HG03521 (cell line): Measurements from ENCODE around the gene NDUFS6.

Experiments used
- ATAC-seq: cut with Tn5 transposase; IDR thresholded peaks from one replicate; pipeline ENCODE4 v1.9.1; 2021; ENCODE audit warnings: mild to moderate bottlenecking, moderate library complexity; ENCODE audit not compliant: unreplicated experiment

The NDUFS6 gene

DNA sequence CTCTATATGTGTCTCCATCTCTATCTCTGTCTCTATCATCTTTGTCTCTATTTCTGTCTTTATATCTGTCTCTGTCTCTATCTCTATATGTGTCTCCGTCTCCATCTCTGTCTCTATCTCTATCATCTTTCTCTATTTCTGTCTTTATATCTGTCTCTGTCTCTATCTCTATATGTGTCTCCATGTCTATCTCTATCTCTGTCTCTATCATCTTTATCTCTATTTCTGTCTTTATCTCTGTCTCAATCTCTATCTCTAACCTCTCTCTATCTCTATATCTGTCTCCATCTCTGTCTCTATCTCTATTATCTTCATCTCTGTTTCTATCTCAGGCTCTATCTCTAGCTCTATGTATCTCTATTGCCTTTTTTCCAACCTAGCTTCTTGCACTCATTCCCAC, 44.5 kb downstream of the NDUFS6 start:
- no peak for ATAC-seq

DNA sequence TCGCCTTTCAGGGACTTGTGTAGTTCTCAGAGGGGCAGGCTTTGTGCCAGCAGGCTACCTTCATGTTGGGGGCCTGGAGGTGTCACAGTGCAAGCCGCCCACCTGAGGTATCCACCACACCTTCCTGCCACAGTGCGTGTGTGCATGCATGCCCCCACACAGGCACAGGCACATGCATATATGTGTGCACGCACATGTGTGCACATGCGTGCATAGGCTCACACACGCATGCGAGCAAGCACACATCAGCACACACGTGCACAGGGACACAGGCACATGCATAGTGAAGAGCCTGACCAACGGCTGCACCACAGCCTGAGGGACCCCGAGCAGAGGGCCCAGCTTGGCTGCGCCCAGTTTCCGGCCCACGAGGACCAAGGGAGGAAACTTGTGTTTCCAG, 45.4 kb downstream of the NDUFS6 start:
- no peak for ATAC-seq

DNA sequence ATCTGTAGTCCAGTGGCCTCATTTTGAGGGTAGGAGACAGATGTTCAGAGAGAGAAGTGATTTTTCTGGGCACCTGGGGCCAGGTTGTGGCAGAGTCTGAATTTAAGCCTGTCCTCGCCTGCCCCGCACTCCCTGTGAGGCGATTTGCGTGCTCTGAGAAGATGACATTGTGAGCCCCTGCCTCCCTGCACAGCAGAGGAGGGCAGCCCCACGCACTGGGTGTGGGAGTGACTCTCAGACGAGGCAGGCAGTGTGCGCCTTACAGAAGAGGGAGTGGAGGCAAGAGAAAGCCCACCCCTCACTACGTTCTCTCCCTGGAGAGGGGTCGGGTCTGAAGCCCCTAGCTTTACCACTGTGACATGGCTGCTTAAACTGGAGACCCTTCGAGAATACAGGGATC, 45.8 kb downstream of the NDUFS6 start:
- ATAC-seq, result no peak

DNA sequence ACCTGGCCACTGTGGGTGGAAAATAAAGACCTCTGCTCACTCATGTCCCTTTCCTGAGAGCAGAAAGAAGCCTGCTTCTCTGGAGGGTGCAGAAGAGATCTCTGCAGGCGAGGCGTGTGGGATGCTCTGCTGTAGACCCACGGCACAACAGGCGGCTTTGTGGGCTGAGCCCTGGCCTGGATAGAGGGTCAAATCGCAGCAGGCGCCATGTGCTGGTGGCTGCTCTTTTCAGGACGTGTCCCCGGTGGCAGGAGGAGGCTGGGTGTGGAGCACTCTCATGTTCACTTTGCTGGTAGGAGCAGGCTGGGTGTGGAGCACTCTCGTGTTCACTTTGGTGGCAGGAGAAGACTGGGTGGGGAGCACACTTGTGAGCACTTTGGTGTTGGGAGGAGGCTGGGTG, 46.4 kb downstream of the NDUFS6 start:
- no peak for ATAC-seq

DNA sequence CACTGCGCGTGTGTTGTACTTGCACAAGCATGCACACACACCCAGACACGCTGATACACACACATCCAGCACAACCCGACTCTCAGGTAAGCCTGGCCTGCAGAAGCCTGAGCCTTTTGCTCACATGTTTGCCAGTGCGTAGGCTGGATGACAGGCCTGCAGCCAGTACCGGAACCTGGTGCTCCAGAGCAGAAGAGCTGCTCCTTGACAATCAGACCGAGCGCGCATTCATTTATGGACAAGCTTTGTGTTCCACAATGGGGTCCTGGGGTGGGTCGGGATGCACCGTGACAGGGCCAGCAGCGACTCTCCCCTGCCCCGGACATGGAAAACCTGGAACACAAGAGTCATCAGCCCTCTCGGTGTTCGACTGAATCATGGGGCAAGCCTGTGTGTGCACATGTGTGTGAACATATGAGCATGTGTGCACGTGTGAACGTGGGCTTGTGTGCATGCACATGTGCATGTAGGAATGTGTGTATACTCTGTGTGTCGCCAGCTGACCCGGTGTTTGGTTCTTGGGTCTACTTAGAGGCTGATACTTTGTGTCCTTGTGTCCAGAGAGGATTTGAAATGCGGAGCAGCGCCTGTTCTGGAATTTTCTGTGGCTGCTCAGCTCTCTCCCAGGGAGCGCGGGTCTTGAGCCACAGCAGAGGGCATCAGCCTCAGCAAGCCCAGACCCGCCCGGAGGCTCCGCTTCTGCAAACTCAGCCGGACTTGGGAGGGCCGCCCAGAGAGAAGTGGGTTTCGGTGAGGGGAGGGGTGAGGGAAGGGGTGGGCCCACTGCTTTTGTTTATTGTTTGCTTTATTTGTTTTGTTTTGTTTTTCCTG, 49.3 kb downstream of the NDUFS6 start:
- ATAC-seq, result no peak

DNA sequence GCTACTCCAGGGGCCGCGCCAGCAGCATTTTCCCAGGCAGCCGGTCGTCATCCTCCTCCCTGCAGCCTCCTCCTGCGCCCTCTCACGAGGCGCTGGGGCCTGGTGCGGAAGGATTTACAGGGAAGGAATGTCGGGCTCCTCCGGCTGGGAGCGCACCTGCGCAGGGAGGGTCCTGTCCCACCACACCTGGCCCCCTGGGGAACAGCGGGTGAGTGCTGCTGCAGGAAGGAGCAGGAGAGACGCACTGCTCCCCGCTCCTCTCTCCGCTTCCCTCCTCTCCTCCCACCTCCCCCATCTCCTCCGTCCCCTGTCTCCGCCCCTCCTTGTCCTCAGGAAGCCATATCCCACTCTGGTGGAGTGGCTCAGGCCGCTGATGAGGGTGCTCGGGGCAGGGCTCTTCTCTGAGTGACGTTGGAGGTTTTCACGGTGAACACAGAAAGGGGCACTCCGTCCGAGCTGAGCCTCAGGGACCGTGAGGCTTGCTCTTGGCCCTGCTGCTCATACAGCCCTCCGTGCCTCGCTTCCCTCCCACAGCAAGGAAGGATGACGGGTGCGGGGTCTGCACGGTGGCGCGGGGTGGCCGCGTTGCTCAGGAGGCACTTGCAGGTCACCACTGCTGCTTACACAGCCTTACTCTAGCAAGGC, 50.2 kb downstream of the NDUFS6 start:
- no peak for ATAC-seq

DNA sequence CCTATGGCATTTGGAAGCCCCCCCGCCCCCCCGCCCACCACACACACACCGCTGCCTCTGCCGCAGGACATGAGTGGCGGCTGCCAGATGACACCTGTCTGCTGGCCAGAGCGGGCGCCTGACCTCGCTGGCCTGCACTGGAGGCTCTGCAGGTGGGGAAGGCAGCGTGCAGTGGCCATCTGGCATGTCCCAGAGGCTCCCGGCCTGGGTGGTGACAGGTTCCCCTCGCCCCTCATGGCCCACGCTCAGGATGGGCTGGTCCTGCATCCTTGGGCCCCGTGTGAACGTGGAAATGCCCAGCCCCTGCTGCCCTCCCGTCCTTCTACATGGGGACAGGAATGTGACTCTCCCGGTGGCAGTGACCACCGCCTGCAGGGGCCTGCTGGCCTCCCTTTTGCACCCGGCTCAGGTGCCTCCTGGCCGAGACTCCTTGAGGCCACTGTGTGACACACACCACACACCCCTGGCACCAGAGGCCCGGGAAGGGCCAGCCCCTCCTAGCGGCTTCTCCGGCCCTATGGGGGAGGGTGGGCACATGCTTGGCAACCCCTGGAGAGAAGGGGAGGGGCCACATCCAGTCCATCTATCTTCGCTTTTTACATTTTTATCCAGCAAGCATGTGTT, 51.2 kb downstream of the NDUFS6 start:
- no peak for ATAC-seq

DNA sequence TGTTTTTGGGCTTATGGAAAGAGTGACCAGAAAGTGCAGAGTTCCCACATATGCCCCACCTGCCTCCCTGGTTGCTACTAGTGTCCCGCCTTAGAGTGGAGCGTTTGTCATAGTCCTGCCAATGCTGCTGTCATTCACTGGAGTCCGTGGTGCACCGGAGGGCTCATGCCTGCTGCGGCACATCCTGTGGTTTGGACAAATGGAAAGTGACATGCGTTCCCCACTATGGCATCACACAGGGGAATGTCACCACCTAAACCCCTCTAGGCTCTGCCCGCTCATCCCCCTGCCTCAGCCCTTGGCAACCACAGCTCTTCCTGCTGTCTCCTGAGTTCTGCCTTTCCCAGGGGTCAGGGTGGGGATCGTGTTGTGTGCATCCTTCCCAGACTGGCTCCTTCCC, 52.3 kb downstream of the NDUFS6 start:
- ATAC-seq, result no peak

DNA sequence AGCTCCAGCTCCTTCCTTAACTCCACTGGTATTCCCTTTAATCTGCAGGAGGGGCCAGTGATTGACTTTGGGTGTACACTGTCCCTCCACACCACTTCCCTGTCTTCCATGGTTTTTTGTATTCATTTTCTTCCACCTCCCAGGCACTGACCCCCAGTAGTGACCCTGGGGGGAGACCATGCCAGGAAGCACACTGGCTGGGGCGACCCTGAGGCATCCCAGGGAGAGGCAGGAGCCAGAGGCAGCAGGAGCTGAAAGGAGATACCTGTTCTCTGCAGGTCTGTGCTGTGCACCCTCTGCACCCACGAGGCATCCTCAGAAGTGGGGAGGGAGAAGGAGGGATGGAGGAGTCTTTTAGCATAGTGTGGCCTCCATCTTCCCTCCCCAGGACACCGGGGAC, 53.9 kb downstream of the NDUFS6 start:
- ATAC-seq, result no peak

DNA sequence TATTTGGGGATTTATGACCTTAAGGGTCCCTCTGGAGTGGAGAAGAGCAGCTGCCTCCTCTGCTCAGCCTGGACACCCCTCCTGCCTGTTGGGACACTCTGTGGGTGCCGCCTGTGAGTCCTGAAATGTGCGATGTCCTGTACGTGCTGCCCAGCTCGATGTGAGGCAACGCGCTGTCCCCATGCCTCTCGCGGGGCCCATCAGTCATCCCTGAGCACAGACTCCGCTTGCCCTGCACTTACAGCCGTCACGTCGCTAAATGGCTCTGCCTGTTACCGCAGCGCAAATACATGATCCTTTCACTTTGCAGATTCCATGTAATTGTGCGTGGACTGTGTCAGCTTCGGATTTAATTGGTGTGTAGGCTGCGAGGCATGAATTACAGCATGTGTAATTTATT, 54.4 kb downstream of the NDUFS6 start:
- ATAC-seq, result no peak

DNA sequence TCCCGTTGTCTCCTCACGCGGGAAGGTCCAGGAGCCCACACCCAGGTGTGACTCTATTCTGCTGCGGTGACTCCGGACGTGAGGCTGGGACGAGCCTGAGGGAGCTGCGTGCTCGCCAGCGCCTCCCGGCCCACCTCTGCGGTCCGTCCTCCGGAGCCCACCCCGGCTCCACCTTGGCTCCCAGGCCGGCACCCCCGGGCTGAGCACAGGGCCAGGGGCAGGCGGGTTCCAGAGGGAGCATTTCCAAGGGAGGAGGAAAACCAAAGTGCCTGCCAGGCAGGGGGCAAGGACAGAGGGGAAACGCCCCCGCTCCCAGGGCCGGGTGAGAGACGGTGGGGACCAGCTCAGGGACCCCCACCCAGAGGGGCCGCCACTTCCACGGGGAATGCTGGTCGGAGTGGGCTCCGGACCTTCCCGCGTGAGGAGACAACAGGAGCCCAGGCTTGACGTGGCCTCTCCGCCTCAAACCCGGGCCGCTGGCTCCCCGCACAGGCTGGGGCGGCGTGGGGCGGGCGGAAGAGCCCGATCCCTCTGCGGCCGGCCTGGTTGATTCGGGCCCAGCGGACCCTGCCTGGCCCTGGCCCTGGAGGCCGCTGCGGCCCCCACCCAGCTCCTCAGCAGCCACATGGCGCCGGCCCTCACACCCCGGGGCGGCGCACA, 55.5 kb downstream of the NDUFS6 start:
- no peak for ATAC-seq

DNA sequence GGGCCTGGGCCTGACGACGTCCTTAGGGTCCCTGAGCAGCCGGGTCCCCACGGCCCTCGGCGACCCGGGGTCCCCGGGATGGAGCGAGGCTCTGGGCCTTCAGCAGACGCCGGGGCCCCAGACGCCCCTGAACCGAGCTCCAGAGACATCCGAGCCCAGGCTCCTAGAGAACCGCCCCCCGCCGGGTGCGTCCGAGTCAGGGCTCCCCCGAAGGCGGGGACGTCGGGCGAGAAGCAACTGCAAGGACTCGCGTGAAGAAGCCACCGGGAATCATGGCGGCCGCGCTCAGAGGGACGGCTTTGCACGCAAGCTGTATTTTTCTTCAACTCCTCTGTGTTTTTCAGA, 56.0 kb downstream of the NDUFS6 start:
- ATAC-seq, result no peak

DNA sequence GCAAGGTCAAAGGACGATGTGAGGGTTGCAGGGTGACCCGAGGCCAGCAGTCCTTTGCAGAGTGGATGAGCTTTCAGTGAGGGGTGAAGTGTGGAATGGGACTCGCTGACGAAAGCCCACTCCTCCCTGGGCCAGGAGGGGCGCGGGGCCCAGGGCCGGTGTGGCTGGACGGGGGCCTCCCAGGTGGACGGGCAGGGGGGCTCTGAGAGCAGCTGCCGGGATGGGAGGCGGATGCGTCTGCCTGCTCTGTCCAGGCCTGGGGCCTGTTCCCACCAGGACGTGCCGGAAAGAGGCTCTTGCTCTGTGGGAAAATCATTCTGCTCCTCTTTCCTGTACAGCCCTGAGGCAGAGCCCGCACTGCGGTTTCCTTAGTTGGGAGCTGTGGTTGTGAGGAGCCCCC, 57.2 kb downstream of the NDUFS6 start:
- no peak for ATAC-seq

DNA sequence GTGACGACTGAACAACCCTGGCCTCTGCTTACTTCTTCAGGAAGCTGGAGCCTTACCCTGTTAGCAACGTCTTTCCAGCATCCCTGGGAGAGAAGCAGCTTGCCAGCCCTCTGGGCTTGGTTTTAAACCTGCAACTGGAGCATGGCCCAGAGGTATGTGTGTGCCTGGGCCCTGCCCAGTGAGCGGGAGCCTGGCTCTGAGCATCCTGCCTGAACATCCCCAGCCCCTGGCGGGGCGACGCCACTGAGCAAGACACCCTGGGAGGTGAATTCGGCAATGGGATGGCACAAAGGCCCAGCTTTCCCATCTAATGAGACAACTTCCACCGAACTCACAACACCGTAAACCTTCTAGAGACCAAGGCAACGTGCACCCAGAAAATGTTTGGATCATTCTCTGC, 57.9 kb downstream of the NDUFS6 start:
- no peak for ATAC-seq

DNA sequence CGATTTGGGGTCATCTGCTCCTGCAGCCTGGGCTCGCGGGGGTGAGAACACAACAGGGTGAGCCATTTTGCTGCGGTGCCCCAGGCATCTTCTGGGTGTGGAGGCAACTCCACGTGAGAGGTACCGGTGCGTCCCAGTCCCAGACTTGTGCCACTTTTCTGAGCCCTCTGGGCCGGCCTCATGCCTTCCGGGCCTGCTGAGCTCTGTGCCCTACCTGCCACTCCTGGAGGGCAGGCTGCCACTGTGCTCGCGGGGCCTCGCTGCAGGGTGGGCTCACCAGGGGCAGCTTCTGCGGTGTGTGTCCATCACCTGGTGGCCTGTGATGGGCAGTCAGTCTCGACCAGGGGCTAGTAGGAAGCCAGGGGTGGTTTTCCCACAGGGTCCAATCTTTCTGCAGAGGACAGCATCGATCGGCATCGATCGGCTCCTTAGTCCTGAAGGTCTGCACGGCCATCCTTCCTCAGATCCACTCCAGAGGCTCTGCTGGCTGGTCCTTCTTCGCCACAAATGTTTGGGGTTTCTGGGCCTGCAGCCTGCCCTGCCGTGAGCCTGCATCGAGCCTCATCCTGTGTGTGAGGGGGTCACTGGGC, 58.9 kb downstream of the NDUFS6 start:
- no peak for ATAC-seq

DNA sequence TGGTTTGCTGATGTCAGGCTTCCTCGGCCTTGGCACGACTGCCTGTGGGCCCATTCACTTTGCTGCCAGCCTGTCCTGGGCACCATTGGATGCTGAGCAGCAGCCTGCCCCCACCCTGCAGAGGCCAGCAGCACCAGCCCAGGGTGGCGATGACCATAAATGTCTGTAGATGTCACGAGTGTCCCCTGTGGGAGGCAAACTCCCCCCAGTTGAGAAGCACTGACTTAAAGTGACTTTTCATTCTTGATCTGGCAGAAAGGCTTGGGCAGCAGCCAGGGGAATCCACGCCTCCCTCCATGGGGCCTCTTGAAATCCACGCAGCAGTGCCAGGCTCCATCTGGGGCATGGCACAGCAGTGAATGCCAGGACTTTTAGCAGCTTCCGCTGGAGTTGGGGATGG, 59.7 kb downstream of the NDUFS6 start:
- ATAC-seq, result no peak

DNA sequence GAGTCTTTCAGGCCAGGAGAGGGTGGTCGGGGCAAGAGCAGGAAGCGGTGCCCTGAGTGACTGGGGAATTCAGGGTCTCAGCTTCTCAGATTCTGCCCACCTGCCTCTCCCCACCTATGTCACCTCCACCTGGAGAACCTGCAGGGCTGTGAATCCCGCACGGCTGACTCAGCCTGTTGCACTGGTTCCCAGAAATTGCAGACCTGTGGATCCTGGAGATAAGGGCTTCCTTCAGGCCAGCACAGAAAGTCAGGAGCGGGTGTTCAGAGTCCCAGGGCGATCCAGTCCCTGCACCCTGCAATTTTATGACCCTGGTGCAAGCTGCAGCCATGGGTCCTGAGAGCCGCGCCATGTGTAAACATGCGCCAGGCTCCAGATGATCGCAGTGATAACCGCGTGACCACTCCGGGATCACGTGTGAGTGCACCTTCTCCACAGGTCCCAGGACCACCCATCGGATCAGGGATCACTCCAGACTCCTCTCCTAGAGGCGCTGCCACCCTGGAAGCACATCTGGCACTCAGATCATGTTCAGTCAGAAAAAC, 63.8 kb downstream of the NDUFS6 start:
- no peak for ATAC-seq

DNA sequence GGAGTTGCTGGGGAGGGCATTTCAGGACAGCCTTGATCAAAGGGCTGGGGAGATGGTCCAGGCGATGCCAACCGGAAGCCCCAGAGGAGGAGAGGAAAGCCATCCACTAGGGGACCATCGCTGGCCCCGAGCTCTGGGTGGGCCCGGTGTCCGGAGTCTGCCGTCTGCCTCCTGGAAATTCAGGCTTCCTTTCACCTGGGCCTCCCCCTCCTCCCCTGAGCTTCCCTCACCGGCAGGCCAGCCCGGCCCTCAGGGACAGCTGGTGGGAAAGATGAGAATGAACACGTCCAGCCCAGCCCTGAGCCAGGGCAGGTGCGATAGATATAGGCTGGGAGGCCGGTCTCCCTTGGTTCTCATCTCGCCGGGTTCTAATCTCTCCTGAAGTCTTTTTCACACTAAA, 64.3 kb downstream of the NDUFS6 start:
- ATAC-seq, result no peak
